Muscle of arm (tissue), 14 donors: ENCODE results near the gene EPHA7. TPM values are rescaled to one million over a fixed set of nuclear protein-coding genes. Genes with fewer than 3 reads are reported as not detected.
A peak's percentile ranks its signal among the peaks of the same experiment; 100 is the strongest.

ENCODE experiments used
- DNase-seq: peaks from one replicate; pipeline ENCODE4 v3.0.0-alpha.2; 2013
- long read RNA-seq, 11 donors: transcript quantifications; one replicate each; lab custom pipeline, GENCODE V29; 2026
- polyA plus RNA-seq, 12 donors: library from polyadenylated mRNA; unstranded; fragments of 120-200 nt; gene quantifications; one replicate each; pipeline ENCODE4 v1.2.1, GENCODE V29; 2013; ENCODE audit not compliant: insufficient read length in 12 of 12

Gene EPHA7
- 10 to 100 TPM in 4 of 12 donors, 1 to 10 TPM in 7, not detected in 1; 5.6 to 18.9 (median 9.5) TPM for polyA plus RNA-seq
- long read RNA-seq, donor 1, partial matches to known transcripts, result 0 of 2 reads
- long read RNA-seq, donor 1, other reads (novel, unspliced or antisense), result 0 of 2 reads
- long read RNA-seq, donor 2, full-length matches to known transcripts, result 3 of 3 reads
- long read RNA-seq, donor 2, partial matches to known transcripts, result 0 of 3 reads
- long read RNA-seq, donor 2, other reads (novel, unspliced or antisense), result 0 of 3 reads
- long read RNA-seq, donor 3, result 0 reads
- long read RNA-seq, donor 4, result 0 reads
- long read RNA-seq, donor 5, partial matches to known transcripts, result 0 of 1 reads
- long read RNA-seq, donor 5, other reads (novel, unspliced or antisense), result 0 of 1 reads
- long read RNA-seq, donor 6, result 0 reads
- long read RNA-seq, donor 7, result 0 reads
- long read RNA-seq, donor 8, partial matches to known transcripts, result 0 of 1 reads
- long read RNA-seq, donor 8, other reads (novel, unspliced or antisense), result 0 of 1 reads
- long read RNA-seq, donor 9, result 0 reads
- long read RNA-seq, donor 10, result 0 reads
- long read RNA-seq, donor 11, result 0 reads

DNA sequence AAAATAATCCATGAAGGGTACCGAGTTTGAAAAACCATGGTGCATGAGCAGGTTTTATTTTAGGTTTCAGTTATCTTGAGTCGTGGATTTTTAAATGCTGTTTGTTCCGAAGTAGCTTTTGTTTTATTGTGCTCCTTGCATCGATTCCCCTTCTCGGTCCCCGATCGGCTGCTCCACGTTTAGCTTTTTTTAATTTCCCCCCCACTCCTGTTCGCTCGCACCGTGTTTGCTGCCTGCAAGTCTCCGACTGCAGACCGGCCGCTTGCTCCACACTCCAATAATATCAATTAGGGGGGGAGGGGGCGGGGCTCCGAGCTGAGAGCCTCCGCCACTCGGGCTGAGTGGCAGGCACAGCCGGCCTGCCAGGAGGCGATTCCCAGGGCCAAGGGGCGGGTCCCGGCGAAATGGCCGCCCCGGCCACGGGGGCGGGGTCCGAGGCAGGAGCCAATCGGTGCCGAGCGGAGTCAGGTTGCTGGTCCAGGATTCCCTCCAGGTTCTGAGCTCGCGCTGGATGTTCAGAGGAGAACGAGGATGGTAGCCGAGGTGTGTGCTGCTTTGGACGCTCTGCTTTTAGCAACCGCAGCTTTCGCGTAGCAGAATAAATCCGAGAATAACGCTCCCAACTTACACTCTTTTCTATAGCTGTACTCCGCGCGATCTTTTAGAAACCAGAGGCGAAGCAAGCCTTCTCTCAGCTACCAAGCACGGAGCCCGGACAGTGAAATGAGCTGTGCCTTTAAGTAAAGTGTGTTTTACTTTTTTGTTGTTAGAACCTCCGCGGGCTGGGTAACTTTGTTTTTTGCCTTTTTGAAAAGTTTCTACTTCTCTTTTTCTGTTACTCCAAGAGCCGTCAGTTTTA lies at the start of gene EPHA7:
TSS of gene EPHA7 (minus strand) at position 256 of the 859 bp plus-strand sequence. CDS start at position 38, 218 bp downstream.
- DNase-seq, result peak; percentile 99

DNA sequence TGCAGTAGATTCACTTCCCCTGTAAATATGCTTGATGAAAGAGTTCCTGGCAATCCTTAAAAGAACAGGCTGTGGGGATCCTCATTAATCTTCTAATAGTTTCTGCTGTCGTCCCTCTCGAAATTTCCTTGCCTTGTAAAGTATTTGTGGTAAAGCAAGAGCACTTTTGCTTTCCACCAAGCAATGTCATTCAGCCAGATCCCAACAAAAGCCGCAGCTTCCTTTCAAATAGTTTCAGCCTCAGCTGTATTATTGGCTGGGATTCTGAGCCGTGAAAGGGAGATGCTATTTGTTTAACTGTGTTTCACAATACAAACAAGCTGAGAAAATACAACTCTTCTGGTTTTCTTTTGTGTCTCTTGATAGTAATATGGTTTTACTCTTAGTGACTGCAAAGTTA lies 48.9 kb upstream of the EPHA7 start:
- peak; percentile 56 for DNase-seq

DNA sequence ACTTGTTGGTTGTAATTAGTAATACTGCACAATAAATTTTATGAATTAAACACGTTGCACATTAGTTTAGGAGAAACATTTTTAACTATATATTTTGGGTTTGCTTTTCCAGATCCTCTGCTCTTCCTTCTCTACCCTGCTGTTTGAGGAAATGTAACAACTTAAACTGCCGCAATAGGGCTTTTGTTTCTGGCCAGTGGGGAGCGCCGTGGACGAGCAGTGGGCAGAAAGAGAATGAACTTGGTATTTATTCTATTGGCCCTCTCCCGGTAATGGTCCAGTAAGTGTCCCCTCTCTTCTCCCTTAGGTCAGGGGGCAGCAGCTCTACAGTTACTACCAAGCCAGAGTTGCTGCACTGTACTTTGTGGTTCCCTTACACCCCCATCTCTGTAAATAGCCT lies 35.2 kb upstream of the EPHA7 start:
- DNase-seq, result no peak

DNA sequence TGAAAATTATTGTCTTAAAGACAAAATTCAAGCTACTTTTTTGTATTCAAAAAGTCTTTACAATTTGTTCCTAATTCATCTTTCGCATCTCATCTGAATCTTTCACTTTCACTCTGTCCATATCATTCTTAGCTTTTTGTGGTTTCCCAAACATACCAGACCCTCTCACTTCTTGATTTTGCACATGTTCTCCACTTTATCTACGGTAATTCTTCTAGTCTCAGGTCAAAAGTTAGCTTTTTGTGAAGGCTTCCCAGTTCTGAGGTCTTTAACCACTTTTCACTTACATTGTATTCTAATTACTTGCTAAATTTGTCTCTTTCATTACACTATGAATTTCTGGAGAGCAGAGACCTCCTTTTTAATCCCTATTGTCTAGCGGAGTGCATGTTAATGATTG lies 34.6 kb upstream of the EPHA7 start:
- DNase-seq, result no peak

DNA sequence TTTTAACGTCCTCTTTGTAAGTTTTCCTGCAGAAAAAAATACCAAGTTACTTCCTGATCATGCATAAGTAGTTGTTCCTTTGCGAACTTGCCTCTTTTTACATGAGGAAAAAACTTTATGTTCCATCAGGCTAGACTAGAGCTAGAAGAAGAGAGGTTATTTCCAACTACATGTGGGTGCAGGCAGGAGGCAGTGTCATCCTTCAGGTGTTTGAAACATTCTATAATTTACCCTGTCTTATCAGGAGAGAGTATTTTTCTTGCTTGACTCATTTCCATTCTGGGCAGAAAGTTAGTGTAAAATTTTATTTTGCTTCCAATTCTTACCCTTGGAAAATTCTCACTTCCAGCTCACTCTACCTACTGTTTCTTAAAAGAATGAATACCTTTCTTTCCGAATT lies 28.5 kb upstream of the EPHA7 start:
- DNase-seq, result no peak

DNA sequence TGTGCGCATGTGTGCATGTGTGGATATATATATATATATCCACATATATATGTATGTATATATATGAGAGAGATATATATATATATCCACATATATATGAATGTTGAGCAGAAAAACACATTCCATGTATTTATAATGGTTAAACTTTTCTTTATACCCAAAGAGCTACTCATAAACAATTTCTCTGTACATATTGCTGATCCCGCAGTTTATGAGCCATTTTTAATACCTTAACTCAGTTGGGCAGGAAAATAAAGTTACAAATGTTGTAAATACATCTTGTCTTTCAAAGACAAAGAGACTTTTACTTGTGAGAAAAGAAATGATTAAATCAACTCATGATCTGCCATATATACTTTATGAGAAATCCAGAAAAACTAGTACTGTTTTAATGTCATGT lies 18.1 kb upstream of the EPHA7 start:
- DNase-seq, result no peak

DNA sequence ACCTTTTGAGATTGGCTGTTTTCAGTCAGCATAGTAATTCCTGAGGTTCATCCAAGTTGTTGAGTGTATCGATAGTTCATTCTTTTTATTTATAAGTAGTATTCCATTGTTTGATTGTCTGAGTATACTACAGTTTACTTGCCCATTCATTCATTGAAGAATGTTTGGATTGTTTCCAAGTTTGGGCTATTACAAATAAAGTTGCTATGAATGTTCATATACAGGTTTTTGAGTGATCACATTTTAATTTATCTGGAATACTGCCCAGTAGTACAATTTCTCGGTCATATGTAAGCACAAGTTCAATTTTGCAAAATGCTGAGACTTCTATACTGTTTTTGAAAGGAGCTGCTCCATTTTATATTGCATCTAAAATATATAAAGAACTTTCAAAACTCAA lies 14.2 kb upstream of the EPHA7 start:
- DNase-seq, result no peak

DNA sequence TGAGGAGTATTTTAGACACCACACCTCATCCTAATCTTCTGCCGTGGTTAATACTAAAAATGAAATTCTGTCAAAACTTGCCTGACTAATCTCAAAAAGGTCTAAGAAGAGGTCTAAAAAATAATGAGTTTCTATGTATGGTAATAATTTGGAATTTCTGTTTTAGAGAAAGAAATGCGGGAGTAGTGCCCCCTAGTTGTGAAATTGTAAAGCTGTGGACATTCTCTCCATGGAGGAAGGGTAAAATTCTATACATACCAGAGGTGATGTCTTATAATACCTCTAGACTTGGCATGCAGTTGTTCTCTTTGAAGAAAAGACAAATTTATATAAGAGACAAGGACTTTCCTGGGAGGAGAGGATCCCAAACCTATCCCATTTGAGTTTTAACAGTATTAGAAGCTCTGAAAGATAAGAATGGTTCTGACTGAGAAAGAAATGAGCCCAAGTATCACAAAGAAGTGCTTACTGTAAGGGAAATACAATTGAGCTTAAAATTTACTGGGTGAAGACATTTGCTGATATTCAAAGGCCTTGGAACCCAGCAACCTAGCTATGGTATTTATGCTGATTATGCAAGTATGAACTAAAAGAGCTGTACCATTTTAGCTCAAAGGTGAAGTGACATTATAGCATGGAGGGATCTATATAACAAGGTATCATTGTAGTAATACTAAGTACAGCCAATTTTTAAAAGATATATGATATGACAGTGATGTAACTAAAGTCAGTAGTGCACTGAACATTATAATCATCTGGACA lies 5.1 kb upstream of the EPHA7 start:
- DNase-seq, result no peak

DNA sequence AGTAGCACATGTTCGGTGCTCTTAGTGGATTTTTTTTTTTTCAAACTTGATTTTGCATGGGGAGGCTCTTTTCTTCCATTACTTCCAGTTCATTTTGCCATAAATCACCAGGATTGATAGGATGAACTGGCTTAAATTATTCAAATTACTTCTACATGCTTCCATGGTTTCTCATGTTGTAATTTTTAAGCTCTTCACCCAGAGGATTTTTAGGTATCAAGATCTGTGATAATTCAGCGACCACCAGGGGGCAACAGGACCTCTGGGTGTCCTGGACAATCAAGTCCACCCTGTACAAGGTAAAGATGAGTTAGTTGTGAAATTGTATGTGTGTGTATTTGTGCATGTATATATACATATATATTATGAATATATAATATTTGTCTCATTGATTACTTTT lies 4.2 kb upstream of the EPHA7 start:
- peak; percentile 62 for DNase-seq

DNA sequence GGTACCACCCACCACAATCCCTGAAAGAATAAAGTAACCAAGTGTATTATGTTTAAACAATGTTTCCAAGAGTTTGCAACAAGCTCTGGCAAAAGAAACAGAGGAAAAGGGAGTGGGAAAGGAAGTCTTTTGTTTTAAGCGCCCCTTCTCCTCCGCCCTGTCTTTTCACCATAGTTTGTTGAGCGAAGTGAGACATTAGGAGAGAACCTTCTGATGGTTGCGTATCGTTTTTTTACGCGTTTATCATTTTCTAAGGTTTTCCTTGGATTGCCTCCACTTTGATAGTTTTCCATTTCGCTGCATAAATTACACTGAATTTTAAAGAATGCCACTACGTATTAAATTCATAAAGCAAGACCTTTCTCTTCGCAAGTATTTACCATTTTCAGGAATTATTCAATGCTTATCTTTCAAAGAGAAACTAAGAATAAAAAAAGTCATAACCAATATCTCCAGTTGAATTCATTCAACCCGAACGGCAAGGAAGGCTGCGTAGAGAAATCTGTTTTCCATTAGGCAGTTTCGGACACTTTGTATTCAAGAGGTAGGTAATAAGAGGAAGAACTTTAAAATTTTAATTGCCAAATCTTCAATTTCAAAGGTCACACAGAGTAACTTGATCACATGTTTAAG lies 920 bp upstream of the EPHA7 start:
- peak; percentile 53 for DNase-seq

DNA sequence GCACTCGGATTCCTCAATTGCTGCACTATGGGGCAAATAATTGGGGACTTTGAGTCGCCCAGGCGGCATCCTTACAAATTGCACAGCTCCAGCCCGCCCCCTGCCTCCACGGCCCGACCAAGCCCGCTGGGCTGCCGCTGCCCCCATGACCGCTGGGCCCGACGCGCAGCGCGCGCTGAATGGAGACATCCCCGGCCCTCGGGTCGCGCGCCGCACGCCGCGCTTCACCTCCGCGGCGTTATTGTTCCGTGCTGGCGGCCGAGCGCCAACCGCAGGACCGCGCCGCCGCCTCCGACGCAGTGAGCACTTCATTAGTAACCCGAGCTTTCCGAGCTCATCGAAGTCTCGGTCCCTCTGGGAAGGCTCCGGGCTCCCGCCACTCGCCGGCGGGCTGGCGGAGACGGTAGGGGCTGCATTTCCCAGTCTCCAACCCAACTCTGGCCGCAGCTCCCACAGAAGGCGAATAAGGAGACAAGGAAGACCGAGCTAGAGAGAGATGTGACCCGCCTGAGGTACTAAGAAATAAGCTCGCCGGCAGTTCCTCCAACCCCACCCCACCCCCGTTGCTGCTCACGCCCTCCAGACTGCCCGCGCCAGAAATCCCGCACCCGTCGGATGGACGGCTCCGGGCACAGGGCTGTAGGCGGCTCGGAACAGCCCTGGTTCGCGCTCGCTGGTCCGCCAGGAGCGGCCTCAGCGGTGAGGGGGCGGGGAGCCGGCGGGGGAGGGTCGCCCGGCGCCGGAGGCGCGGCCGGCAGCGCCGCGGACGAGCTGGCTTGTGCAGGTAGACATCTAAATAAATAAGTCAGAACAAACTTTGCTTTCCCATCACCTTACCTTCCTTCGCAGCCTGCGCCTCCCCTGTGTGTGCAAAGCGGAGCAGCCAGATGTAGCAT lies 703 bp downstream of the EPHA7 start:
- peak; percentile 62 for DNase-seq

DNA sequence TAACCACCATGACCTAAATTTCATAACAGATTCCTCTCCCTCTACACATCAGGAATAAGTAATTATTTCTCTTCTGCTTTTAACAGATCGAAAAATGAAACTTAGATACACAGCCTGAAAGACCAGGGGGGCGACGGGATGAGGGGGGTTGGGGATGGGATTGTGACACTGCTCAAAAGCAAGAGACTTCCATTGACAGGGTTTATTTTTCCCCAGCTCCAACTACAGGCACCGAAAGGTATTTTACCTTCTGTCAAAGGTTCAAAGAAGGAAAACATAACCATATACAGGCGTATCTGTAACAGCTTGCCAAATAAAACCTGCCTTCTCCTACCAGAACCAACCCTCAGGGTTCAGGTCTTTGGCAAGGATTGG lies 1.3 kb downstream of the EPHA7 start:
- peak; percentile 35 for DNase-seq

DNA sequence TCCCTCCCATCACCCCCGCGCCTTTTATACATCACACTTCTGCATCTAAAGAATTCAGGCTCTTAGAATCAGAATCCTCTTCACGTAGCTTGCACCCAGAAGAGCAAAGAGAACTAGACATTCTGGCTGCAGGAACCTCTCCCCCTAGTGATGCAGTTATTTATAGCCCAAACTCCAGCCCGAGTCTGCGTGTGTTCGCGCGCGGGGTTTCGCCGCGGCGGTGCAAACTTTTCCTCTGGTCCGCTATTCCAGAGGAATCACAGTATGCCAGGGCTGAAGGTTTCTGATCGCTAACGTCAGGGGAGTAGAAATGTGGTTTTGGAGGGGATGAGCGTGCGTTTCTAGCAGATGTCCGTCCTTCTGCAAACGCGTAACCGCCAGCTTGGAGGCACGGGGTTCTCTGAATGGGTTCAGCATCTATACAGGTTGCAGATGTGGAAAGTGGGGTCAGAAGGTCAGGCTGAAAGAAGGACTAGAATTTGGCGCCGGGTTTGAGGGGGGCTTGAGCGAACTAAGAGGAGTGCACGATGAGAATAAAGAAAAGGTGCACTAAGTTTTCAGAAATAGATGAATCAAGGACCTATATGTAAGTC lies 1.8 kb downstream of the EPHA7 start:
- peak; percentile 73 for DNase-seq

DNA sequence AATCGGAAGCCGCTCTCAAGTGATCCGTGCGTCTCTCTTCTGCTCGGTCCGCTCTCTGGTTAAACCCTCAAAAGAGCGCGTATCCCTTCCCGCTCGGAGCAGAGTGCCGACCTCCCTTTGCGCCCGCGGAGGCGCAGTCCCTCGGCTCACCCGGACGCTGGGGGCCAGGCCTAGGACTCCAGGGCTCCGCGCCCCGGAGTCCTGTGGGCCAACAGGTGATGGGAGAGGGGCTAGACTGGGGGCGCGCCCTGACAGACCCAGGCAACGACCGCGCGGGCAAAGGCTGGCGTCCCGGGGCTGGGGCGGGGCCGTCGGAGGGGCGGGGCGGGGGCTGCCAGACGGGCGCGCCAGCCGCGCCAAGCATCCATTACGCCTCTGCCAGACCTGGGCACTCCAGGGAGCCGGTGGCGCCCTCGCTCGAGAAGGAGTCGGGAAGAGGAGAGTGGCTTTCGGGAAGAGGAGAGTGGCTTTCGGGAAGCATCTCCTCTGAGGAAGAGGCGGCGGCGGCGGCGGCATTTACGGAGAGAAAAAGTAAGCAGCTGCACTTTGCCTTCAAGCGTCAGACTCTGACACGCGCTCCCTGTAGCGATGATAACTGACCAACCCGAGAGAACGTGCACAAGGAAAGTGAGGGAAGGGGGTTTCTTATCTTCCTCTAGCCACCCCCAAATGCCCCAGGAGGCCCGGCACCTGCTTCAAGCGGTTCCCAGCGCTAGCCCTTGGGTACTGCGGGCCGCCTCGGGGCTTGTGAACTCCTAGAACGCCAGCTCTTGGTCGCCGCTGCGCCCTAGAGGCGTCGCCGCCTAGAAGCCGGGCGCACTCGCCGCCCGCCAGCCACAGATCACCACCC lies 2.6 kb downstream of the EPHA7 start:
- DNase-seq, result peak; percentile 52

DNA sequence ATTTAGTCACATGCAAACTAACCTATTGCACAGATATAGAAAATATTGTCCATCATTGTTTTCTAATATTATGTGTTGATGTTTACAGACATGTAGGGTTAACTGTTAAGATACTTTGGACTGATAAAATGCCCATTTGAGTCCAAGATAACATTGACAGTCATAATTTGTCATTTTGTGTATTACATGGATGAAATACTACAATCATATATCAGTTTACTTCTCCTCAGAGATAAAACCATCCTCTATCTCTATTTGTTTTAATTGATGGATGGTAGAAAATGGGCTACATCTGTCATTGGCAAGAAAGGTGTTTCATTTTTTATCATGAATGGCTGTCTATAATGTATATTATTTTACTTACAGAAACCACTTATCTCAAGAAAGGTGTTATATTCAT lies 6.2 kb downstream of the EPHA7 start:
- DNase-seq, result no peak

DNA sequence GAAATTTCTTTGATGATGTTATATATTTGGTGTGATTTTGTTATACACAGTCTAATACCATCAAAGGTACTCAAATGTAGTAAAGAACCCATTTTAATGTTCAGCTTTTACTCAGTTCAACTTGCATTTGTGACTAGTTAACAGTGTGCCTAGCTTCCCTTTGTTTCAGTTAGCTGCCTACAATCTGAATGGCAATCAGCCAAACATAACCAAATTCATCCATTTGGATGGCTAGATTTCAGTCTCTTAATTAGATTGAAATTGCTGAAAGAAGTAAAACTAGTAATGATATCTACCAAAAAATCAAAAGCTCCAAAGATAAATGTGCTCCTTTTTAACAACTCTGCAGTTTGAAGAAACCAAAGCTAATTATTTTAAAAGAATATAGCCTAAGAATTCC lies 6.9 kb downstream of the EPHA7 start:
- no peak for DNase-seq

DNA sequence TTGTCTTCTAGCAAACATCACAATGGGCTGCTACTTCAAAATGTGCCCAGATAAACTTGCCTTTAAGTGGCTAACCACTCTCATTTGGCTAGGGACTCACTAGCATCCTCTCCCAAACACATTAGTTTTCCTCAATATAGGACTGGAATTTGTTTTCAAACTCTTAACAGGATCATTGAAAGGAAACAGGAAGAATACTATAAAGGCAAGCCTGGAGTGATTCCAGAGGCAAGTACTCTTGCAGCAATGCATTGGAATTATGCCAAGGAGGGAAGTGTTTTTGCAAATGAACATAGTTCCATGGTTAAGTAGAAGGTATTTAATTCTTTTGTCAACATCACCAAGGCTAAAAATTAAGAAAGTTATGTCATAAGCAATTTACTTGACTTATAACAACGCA lies 12.2 kb downstream of the EPHA7 start:
- DNase-seq, result peak; percentile 36

DNA sequence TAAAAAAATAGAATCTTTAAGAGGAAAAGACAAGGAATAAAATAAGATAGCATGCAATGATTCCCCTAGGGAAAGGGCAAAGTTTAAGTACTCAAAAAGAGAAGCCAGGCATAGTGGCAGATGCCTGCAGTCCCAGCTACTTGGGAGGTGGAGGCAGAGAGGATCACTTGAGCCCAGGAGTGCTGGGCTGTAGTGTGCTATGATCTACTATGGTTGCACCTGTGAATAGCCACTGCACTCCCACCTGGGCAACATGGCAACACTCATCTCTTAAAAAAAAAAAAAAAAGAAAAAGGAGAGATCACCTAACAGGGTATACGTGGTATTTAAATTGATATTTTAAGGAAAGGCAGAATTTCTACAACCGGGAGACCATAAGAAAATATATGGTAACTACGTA lies 16.0 kb downstream of the EPHA7 start:
- no peak for DNase-seq

DNA sequence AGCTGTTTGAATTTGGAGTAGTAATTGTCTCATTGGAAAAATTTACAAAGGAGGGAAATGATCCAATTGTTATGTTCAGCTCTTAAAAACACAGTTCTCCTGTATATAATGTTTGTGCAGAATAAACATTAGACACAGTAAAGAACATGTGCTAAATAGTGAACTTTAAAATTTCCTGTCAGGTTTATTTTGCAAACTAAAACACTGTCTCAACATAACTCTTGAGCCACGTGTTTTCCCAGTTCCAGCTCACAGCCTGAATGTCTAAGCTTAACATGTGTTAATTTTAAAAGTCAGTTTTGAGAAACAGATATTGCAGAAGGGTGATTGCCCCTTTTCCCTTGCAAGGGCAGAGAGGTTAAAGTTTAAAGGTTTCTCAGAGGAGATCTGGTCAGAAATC lies 20.6 kb downstream of the EPHA7 start:
- no peak for DNase-seq
